GM23248 (cell line): ENCODE results near the gene EML4.

Experiments
- EZH2 ChIP-seq: fragments of 200-600 bp; sonication (generic); IDR thresholded peaks from 2 replicates; pipeline ENCODE4 v1.6.1; 2018; ENCODE audit warnings: antibody characterized with exemption, mild to moderate bottlenecking; ENCODE audit not compliant: insufficient read depth, poor library complexity, severe bottlenecking
- EZH2phosphoT487 ChIP-seq: fragments of 200-600 bp; sonication (generic); IDR thresholded peaks from 2 replicates; pipeline ENCODE4 v1.6.1; 2018; ENCODE audit warnings: antibody characterized with exemption, moderate library complexity, mild to moderate bottlenecking, low read depth; ENCODE audit not compliant: insufficient read depth

- no peak for TF ChIP-seq EZH2phosphoT487
- no peak for TF ChIP-seq EZH2
Observed at GRCh38 chr2:42316910-42317309, 147.8 kb downstream of the EML4 start.
